Activated effector memory CD4-positive, alpha-beta T cell treated with anti-CD3 and anti-CD28 coated beads, Interleukin-2, amount 50 U/mL, for 16 hours (primary cell): ENCODE results near the gene BMP7.
"Not testable (repeated sequence)": the region's sequence is repeated elsewhere in the genome, so short reads cannot be mapped to it uniquely, and the experiment has no call there.

Experiments used
- DNase-seq: peaks from one replicate; pipeline ENCODE4 v3.0.0-alpha.2; 2020

BMP7 gene

GRCh38 chr20:57163041-57163440, 103.4 kb downstream of the BMP7 start:
- DNase-seq: no peak

DNA sequence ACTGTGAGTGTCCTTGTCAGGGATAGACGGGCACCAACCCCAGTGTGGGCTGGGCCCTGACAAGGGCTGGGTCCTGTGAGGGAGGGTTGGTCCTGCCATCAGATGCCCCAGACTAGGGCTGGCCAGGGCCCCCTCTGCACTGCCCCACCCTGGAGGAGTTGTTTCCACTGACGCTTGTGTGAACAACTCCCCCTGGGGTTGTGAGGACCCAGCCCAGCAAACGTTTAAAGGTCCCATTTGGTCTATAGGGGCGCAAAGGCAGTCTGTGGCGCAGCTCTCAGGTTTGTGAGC, 104.1 kb downstream of the BMP7 start:
- DNase-seq: no peak

GRCh38 chr20:57161478-57162361, 104.7 kb downstream of the BMP7 start:
- DNase-seq: no peak

DNA sequence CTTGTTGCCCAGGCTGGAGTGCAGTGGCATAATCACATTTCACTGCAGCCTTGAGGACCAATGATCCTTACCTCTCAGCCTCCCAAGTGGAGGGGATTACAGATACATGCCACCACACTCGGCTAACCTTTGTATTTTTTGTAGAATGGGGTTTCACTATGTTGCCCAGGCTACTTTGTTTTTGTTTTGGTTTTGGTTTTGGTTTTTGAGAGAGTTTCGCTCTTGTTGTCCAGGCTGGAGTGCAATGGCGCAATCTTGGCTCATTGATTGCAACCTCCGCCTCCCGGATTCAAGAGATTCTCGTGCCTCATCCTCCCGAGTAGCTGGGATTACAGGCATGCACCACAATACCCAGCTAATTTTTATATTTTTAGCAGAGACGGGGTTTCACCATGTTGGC, 105.5 kb downstream of the BMP7 start:
- DNase-seq: no peak

GRCh38 chr20:57159945-57160610, 106.4 kb downstream of the BMP7 start:
- no peak for DNase-seq

DNA sequence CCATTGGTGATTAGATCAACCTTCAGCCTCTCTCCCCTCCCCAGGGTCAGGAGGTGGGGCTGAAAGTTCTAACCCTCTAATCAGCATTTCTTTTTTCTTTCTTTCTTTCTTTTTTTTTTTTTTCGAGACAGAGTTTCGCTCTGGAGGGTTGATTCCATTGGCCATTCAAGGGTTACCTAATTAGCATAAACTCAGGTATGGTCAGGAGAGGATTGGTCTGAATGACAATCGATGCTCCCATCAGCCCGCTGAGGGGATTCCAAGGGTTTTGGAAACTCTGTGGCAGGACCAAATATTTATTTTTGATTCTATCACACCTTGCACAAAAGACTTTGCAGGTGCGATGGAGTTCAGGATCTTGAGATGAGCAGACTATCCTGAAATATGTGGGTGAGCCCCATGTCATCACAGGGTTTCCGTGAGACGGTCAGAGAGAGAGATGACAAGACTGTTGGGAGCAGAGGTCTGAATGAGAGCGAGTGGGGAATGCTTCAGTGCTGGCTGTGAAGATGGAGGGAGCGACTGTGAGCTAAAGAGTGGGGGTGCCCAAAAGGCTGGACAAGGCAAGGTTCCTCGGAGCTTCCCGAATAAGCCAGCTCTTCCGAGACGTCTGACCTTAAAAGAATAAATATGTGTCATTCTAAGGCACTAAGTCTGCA, 107.1 kb downstream of the BMP7 start:
- DNase-seq: no peak

DNA sequence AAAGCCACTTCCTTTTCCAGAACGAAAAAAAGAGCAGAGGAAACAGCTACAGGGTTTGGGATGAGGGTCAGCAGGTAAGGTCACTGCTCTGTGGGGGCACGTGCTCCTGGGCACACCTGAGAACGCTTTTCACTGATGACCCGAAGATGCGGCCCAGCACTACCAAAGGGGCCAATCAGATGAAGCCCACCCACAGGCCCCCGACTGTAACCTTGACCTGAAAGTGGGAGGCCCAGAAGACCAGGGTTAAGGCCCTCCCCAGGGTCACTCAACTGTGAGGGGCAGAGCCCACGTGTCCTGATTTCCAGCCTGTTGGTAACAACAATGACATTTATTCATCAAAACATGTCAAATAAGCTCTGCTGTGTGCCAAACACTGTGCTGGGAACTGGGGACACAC, 108.0 kb downstream of the BMP7 start:
- DNase-seq: no peak

DNA sequence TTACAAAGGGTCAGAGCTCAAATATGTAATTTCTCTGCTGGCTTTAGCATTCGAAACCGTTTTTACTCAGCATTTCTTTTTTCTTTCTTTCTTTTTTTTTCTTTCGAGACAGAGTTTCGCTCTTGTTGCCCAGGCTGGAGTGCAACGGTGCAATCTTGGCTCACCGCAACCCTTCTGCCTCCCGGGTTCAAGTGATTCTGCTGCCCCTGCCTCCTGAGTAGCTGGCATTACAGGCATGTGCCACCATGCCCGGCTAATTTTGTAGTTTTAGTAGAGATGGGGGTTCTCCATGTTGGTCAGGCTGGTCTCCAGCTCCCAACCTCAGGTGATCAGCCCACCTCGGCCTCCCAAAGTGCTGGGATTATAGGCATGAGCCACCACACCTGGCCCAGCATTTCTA, 108.7 kb downstream of the BMP7 start:
- DNase-seq: not testable (repeated sequence)

GRCh38 chr20:57157106-57157691, 109.2 kb downstream of the BMP7 start:
- no peak for DNase-seq

GRCh38 chr20:57156011-57156729, 110.3 kb downstream of the BMP7 start:
- DNase-seq: no peak

GRCh38 chr20:57155415-57155814, 111.0 kb downstream of the BMP7 start:
- no peak for DNase-seq

GRCh38 chr20:57153238-57153905, 113.1 kb downstream of the BMP7 start:
- no peak for DNase-seq

- DNase-seq: no peak
Measured at GRCh38 chr20:57152557-57152956, 113.9 kb downstream of the BMP7 start.

- DNase-seq: no peak
Measured at GRCh38 chr20:57150559-57150958, 115.9 kb downstream of the BMP7 start.

DNA sequence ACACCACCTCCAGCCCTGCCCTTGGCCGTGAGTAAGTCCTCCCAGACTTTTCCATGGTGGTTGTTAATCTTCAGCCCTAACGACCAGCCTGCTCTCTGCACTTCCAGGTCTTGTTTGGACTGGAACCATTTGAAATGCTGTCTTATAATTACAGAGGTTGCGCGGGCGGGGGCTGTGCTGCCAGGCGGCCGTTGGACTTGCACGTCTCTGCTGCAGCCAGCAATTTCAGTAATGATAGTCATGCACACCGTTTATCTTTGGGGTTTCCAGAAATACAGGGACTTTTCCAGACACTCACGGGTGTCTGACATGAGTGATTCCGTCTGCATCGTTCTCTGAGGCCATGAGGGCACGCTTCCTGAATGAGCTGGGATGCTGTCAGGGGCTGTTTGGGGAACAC, 118.2 kb downstream of the BMP7 start:
- no peak for DNase-seq

GRCh38 chr20:57147185-57147584, 119.3 kb downstream of the BMP7 start:
- DNase-seq: no peak

GRCh38 chr20:57146155-57146554, 120.3 kb downstream of the BMP7 start:
- DNase-seq: no peak

DNA sequence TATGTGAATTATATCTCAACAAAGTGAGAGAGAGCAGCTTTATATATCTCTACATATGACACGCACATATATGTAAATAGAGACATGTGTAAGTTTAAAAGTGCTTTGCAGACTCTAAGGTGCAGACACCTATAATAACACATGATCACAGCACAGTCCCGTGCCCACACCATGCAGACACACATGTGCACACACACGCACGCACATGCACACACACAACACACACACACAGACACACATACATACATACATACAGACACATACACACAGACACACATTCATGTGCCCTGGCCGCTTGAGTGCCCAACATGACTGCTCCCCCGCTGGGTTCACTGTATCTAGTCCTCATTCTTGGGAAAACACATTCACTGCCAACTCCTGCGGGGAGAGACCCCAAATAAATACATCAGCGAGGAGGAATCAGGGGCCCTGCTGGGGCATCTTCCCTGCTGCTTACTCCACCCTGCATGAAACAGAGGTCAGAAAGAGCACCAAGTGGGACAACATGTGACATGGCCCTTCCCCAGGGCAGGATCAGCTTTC, 121.3 kb downstream of the BMP7 start:
- DNase-seq: no peak

- no peak for DNase-seq
Measured at GRCh38 chr20:57143173-57143572, 123.3 kb downstream of the BMP7 start.

DNA sequence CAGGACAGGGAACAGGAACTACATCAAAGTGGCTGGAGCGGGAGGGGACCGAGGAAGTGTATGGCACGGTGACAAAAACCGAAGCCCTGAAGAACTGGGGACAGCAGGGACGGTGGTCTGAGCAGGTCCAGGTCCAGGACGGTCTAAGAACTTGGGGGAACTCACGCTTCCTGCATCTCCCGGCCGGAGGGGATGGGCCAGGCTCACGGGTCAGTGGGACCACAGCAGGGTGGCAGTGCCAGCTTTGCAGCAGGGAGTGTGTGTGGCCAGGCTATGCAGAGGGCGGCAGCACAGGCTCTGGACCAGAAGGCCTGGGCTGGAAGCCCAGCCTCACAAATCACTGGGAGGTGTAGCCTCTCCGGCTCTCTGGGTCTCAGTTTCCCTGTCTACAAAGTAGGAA, 123.8 kb downstream of the BMP7 start:
- no peak for DNase-seq

- DNase-seq: no peak
Measured at GRCh38 chr20:57141492-57141891, 124.9 kb downstream of the BMP7 start.

- DNase-seq: no peak
Measured at GRCh38 chr20:57140416-57140965, 126.0 kb downstream of the BMP7 start.
